Effector CD4-positive, alpha-beta T cell (primary cell): ENCODE results near the gene HCK. TPM values are rescaled to one million over a fixed set of nuclear protein-coding genes. Genes with fewer than 3 reads are reported as not detected.

Experiments used
- DNase-seq: peaks from one replicate; pipeline ENCODE4 v3.0.0-alpha.2; 2020
- total RNA-seq: gene quantifications from one replicate; lab custom pipeline; 2026; lab: John Stamatoyannopoulos, UW

Gene HCK
- not detected for total RNA-seq

- no peak for DNase-seq
Measured at GRCh38 chr20:32052090-32052777, at the start of gene HCK. Gene HCK (plus strand): TSS chr20:32052242.

- no peak for DNase-seq
Measured at GRCh38 chr20:32003325-32003724, 48.7 kb upstream of the HCK start.

DNA sequence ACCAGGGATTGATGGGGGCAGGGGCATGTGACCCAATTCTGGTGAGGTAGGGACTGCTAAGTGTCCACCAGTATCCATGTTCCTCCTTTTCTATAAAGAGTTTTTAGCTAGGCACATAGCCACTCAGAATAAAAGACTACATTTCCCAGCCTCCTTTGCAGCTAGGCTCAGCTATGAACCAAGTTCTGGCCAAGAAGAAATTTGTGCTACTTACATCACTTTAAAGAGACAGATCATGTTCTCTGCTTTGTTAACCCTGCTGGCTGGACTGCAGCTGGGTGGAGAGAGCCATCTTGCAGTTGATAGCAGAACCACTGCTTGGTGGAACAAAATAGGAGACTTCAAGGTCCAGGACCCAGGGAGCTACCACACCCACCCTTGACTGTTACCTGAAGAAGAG is 47.1 kb upstream of the HCK start:
- no peak for DNase-seq

- no peak for DNase-seq
Measured at GRCh38 chr20:32006053-32006452, 46.0 kb upstream of the HCK start.

- DNase-seq = no peak
Measured at GRCh38 chr20:32006841-32007786, 44.9 kb upstream of the HCK start.

DNA sequence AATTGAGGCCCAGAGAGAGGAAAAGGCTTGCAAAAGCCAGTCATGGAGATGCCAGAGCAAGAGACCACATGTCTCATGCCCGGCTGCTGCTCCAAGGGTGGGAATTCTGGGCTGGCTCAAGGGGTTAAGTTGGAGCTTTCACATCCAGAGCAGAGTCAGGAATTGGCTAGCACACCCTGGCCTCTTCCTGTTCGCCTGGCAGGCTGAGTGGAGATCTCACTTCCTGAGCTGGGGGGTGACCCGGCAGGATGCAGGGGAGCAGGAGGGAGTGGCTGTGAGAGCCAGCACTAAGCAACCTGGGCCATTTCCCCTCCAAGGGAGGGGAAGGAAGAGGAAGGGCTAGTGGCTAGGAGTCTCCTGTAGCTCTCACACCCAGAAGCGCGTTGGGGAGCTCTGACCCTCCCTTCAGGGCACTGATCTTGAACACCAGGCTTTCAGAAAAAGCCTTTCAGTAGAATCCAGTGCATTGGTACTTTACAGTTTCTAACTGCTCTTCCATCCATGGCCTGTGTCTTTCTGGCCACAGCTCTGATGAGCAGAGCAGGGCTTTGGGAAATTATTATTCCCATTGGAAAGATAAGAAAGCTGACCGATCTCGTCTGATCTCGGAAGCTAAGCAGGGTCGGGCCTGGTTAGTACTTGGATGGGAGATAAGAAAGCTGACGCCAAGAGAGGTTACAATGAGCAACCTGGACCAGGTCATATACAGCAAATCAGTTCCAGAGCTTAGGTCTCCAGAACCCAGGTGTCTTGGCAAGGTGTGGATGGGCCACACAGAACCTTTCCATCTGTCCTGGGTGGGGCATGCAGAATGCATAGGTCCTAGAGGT is 44.0 kb upstream of the HCK start:
- no peak for DNase-seq

DNA sequence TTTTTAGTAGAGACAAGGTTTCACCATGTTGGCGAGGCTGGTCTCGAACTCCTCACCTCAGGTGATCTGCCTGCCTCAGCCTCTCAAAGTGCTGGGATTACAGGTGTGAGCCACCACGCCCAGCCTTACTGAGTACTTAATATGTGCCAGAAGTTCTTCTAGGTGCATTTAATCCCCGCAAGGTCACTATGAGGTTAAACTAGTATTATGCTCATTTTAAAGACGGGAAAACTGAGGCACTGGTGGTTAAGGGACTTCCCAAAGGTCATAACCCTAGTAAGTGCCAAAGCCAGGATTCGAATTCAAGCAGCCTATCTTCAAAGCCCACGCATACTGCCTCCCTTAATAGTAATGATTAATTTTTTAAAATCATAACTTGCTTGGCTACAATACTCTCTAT is 42.5 kb upstream of the HCK start:
- no peak for DNase-seq

DNA sequence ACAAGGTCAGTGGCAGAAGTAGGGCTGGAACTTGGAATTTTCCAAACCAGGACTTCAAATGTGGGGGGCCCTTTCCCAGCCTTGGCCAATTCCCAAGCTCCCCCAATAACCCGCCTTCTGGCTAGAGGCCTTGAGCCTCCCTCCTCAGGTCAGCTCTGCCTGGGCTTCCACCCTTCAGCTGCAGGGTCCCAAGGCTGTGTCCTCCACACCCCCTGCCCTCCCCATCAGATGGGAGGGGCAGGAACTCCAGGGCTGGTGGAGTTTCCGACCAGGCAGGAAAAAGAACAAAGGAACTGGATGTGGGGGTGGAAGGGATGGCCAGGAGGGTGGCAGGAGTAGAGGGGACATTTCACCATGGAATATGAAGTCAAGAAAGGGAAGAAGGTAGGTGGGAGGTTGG is 41.9 kb upstream of the HCK start, which contains the start of gene CCM2L:
Gene CCM2L, plus strand, starts transcription at position 338 of the 400 bp plus-strand sequence. Its CDS starts 17 bp downstream, at position 355.
- no peak for DNase-seq

DNA sequence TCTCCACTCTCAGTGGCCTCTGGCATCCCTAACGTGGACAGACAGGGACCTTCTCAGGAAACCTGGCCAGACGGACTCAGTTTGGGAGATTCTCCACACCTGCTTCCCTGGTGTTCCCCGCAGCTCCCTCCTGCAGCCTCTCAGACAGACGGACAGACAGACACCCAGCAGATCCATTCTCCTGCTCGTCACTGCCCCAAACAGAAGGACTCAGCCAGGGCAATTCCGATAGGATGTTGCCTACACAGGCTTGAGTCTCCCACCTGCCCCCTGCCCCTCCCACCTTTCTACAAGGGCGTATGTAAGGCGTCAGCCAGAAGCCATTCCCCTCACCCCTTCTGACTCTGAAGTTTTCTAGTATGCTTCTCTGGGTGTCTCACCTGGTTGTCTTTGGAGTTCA is 41.4 kb upstream of the HCK start:
- DNase-seq = no peak

- DNase-seq = no peak
Measured at GRCh38 chr20:32012159-32012688, 39.8 kb upstream of the HCK start.

DNA sequence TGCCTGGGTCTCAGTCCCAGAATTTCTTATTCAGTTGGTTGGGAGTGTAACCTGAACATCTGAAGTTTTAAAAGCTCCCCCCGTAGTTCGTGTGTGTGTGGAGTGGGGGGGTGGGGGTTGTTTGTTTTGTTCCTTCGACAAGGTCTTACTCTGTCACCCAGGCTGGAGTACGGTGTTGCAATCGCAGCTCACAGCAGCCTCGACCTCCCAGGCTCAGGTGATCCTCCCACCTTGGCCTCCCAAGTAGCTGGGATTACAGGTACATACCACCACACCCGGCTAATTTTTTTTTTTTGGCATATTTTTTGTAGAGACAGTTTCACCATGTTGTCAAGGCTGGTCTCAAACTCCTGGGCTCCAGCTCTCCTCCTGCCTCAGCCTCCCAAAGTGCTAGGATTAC is 38.7 kb upstream of the HCK start:
- no peak for DNase-seq

- DNase-seq = peak; percentile 31
Measured at GRCh38 chr20:32017711-32018251, 34.3 kb upstream of the HCK start.

DNA sequence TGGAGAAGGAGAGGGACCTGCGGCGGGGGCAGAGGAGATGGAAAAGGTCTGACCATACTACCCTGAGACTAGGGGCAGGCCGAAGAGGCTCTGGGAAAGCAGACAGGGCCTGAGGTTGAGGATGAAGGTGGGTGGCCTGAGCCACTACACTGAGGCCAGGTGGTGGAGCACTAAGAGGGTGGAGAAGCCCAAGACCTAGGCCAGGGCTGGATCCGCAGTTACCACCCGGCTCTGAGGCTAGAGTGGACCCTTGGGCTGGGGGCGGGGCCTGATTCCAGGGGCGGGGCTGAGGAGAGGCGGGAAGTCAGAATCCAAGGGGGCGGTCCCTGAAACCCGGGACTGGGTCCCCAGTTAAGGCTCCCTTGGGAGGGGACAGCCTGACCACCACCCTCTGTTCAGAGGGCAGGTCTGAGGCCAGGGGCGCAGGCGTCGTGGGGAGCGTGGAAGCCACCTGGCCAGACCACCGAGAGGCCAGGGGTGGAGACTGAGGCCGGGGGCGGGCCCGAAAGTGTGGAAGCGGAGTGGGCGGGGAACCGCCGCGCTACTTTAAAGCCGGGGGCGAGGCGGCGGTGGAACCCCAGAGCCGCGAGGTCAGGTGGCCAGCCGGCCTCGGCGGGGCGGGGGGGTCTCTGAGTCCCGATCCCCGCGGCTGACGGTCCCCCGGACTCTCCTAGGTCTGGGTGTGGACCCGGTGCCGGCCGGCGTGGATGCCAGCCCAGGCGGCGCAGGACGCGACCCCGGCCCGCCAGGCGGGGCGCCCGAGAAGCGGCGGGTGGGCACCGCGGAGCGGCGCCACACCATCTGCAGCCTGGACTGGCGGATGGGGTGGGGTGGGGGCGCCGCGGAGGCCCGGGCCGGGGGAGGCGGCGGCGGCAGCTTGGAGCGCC is 33.5 kb upstream of the HCK start:
- DNase-seq = peak; percentile 15

- DNase-seq = no peak
Measured at GRCh38 chr20:32019156-32019510, 32.9 kb upstream of the HCK start.

GRCh38 chr20:32019563-32020463 is 32.2 kb upstream of the HCK start:
- DNase-seq = no peak

DNA sequence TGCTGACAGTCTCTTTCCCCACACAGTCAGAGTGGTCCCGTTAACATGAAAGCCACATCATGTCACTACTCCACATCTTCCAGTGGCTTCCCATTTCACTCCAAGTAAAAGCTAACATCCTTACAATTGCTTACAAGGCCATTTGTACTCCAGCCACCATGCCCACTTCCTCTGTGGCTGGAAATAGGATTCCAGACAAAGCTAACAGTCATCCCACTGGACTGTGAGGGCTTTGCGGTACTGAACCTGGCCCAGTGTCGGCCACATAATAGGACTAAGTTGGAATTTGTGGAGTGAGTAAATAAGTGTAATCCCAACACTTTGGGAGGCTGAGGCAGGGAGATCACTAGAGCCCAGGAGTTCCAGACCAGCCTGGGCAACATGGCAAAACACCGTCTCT is 31.0 kb upstream of the HCK start:
- DNase-seq = no peak

DNA sequence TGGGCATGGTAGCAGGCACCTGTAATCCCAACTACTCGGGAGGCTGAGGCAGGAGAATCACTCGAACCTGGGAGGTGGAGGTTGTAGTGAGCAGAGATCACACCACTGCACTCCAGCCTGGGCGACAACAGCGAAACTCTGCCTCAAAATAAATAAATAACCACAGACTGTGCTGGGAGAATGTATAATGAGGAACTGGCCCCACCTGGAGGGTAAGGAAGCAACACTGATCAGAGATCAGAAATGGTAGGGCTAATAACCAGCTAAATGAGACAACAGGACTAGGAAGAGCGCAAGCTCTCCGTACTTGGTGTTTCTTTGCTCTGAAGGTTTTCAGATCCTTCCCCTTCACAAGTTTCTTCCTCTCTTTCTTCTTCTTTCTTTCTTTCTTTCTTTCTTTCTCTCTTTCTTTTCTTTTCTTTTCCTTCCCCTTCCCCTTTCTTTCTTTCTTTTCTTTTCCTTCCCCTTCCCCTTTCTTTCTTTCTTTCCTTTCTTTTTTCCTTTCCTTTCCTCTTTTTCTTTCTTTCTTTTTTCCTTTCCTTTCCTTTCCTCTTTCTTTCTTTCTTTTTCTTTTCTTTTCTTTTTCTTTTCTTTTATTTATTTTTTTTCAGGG is 27.3 kb upstream of the HCK start:
- DNase-seq = no peak

DNA sequence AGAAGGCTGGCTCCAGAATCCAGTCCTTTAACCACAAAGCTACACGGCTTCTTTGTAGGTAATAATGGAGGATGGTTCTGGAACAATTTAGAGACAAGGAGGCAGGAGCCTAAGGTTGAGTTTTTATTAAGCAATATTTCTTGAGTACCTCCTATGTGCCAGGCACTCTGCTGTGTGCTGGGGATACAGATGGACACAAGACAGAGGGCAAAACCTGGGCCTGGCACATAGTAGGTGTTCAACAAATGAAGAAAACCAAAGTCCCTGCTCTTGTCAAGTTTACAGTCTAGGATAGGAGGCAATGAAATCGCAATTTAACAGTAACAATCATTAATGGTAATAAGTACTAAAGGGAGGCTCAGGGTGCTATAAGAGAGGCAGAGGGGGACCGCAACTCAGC is 24.4 kb upstream of the HCK start:
- DNase-seq = no peak

DNA sequence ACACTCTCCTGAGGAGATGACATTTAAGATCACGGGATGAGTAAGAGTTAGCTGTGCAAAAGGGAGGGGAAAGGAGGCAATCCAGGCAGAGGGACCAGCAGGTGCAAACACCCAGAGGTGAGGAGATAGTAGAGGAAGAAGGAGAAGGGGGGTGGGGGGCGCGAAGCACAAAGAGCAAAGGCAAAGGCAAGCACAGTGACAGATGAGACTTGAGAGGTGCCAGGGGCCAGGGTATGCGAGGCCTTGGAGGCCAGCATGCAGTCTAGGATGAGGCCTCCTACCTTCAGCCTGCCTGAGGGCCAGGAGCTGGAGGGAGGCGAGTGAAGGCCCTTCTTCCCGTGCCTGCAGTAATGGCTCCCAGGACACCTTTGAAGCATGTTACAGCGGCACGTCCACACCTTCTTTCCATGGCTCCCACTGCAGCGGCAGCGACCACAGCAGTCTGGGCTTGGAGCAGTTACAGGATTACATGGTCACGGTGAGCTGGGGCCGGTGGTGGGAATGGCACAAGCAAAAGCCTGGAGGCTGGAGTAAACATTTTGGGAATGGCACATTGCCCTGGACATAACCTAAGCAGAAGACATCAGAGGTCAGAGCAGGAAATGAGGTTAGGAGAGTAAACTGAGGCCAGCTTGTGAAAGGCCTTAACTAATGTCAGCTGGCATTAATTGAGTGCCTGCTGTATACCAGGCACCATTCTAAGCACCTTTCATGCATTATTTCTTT is 23.2 kb upstream of the HCK start:
- no peak for DNase-seq
